ENCODE data around the gene NCOA7.

GRCh38 chr6:125966569-125966968 lies 175.8 kb downstream of the NCOA7 start:
- TF ChIP-seq EZH2phosphoT487 (IDR thresholded peaks at IDR 0.05; ENCODE audit: borderline replicate concordance): no peak
- no peak for TF ChIP-seq CTCF (IDR thresholded peaks at IDR 0.05 in 2 of 3, conservative IDR thresholded peaks at IDR 0.05 in 1 of 3; ENCODE audit: borderline replicate concordance in 1 of 3, insufficient read depth in 1 of 3, low read depth in 2 of 3, low read length in 2 of 3)
- no peak for TF ChIP-seq ZNF274 (IDR thresholded peaks at IDR 0.05; ENCODE audit: low read depth, low read length)
- no peak for TF ChIP-seq POLR2A (IDR thresholded peaks at IDR 0.05; ENCODE audit: borderline replicate concordance, extremely low read depth, insufficient read depth, insufficient read length)
- TF ChIP-seq ZBTB33 (IDR thresholded peaks at IDR 0.05; ENCODE audit: extremely low read depth, insufficient replicate concordance, low read length): no peak
- TF ChIP-seq RAD21 (IDR thresholded peaks at IDR 0.05; ENCODE audit: low read depth): no peak
